ENCODE results near the gene NIPAL1. TPM values are rescaled to one million over a fixed set of nuclear protein-coding genes. Genes with fewer than 3 reads are reported as not detected.

NIPAL1 gene
- total RNA-seq, 6 donors from 2014 or later: under 0.01 to 8.9 (median 2.9) TPM

GRCh38 chr4:48065587-48066052, 49.0 kb downstream of the NIPAL1 start:
- no peak for DNase-seq
- Histone ChIP-seq H3K4me3 (no peak overlapping the region), H3K36me3 (no peaks in the 10 kb centered on the region), H3K27ac (no peak overlapping the region), H3K9me3 (no peaks in the 10 kb centered on the region), H3K4me1 (no peaks in the 10 kb centered on the region), H3K27me3 (no peaks in the 10 kb centered on the region)
- TF ChIP-seq POLR2A (IDR thresholded peaks at IDR 0.05) (no peak), EP300 (IDR thresholded peaks at IDR 0.05) (no peak), CTCF (IDR thresholded peaks at IDR 0.05) (no peak), POLR2AphosphoS5 (IDR thresholded peaks at IDR 0.05) (no peak)
- WGBS, 2 donors: 86 to 92% methylated on average over 1 of the region's 1 CpG
- no peak for ATAC-seq (ENCODE audit: low FRiP score in 2 of 2)

GRCh38 chr4:48067536-48067935, 51.0 kb downstream of the NIPAL1 start:
- Histone ChIP-seq H3K36me3 (no peaks in the 10 kb centered on the region), H3K27ac (no peak overlapping the region), H3K4me3 (no peak overlapping the region), H3K9me3 (no peaks in the 10 kb centered on the region), H3K4me1 (no peaks in the 10 kb centered on the region), H3K27me3 (no peaks in the 10 kb centered on the region)
- WGBS, 2 donors: 78 to 99% methylated on average over 9 of the region's 9 CpGs
- TF ChIP-seq POLR2AphosphoS5 (IDR thresholded peaks at IDR 0.05): no peak
- no peak for TF ChIP-seq CTCF (IDR thresholded peaks at IDR 0.05)
- TF ChIP-seq POLR2A (IDR thresholded peaks at IDR 0.05): no peak
- no peak for TF ChIP-seq EP300 (IDR thresholded peaks at IDR 0.05)
- DNase-seq (no peak), ATAC-seq (ENCODE audit: low FRiP score in 2 of 2) (no peak)

- H3K27me3 ChIP-seq: no peaks in the 10 kb centered on the region
- no peaks in the 10 kb centered on the region for H3K36me3 ChIP-seq
- no peak overlapping the region for H3K4me3 ChIP-seq
- ATAC-seq (ENCODE audit: low FRiP score in 2 of 2) (no peak), DNase-seq (no peak)
- H3K27ac ChIP-seq: no peak overlapping the region
- no peak for TF ChIP-seq POLR2A (IDR thresholded peaks at IDR 0.05)
- no peak for TF ChIP-seq CTCF (IDR thresholded peaks at IDR 0.05)
- TF ChIP-seq EP300 (IDR thresholded peaks at IDR 0.05): no peak
- TF ChIP-seq POLR2AphosphoS5 (IDR thresholded peaks at IDR 0.05): no peak
- WGBS, 2 donors: 64 to 77% methylated on average over 2 of the region's 2 CpGs
- H3K4me1 ChIP-seq: no peaks in the 10 kb centered on the region
- no peaks in the 10 kb centered on the region for H3K9me3 ChIP-seq
Observed at GRCh38 chr4:48068182-48068581, 51.6 kb downstream of the NIPAL1 start.

GRCh38 chr4:48069026-48069425, 52.5 kb downstream of the NIPAL1 start:
- Histone ChIP-seq H3K27me3 (no peaks in the 10 kb centered on the region), H3K36me3 (no peaks in the 10 kb centered on the region), H3K4me3 (no peak overlapping the region), H3K9me3 (no peaks in the 10 kb centered on the region), H3K4me1 (no peaks in the 10 kb centered on the region), H3K27ac (no peak overlapping the region)
- TF ChIP-seq EP300 (IDR thresholded peaks at IDR 0.05) (no peak), POLR2AphosphoS5 (IDR thresholded peaks at IDR 0.05) (no peak), POLR2A (IDR thresholded peaks at IDR 0.05) (no peak), CTCF (IDR thresholded peaks at IDR 0.05) (no peak)
- no peak for DNase-seq
- 43 to 50% methylated on average over 2 of the region's 2 CpGs for WGBS, 2 donors
- ATAC-seq (ENCODE audit: low FRiP score in 2 of 2): no peak

GRCh38 chr4:48071191-48071590, 54.6 kb downstream of the NIPAL1 start:
- no peak overlapping the region for H3K4me3 ChIP-seq
- H3K27ac ChIP-seq: no peak overlapping the region
- H3K4me1 ChIP-seq: no peaks in the 10 kb centered on the region
- no peaks in the 10 kb centered on the region for H3K27me3 ChIP-seq
- DNase-seq: no peak
- WGBS, 2 donors: 93% methylated on average over 3 of the region's 3 CpGs
- no peak for ATAC-seq (ENCODE audit: low FRiP score in 2 of 2)
- H3K9me3 ChIP-seq: no peaks in the 10 kb centered on the region
- H3K36me3 ChIP-seq: no peaks in the 10 kb centered on the region
- no peak for TF ChIP-seq CTCF (IDR thresholded peaks at IDR 0.05)
- no peak for TF ChIP-seq POLR2A (IDR thresholded peaks at IDR 0.05)
- no peak for TF ChIP-seq POLR2AphosphoS5 (IDR thresholded peaks at IDR 0.05)
- TF ChIP-seq EP300 (IDR thresholded peaks at IDR 0.05): no peak
